Measurements from ENCODE around the gene YY1.
"Not testable (repeated sequence)": the region's sequence is repeated elsewhere in the genome, so short reads cannot be mapped to it uniquely, and the experiment has no call there.

YY1 gene

GRCh38 chr14:100294213-100294962 lies 55.4 kb downstream of the YY1 start:
- DNase-seq (ENCODE audit: insufficient read length, low spot score) (no peak), FAIRE-seq (no peak)

GRCh38 chr14:100294963-100295330 lies 56.0 kb downstream of the YY1 start:
- FAIRE-seq (no peak), DNase-seq (ENCODE audit: insufficient read length, low spot score) (no peak)

GRCh38 chr14:100295376-100296105 lies 56.6 kb downstream of the YY1 start:
- FAIRE-seq, result no peak
- DNase-seq (ENCODE audit: insufficient read length, low spot score), result no peak

GRCh38 chr14:100296106-100296651 lies 57.2 kb downstream of the YY1 start:
- DNase-seq (ENCODE audit: insufficient read length, low spot score) (no peak), FAIRE-seq (no peak)

- not testable (repeated sequence) for FAIRE-seq; DNase-seq (ENCODE audit: insufficient read length, low spot score)
Measured at GRCh38 chr14:100296729-100297128, 57.8 kb downstream of the YY1 start.

- FAIRE-seq (no peak), DNase-seq (ENCODE audit: insufficient read length, low spot score) (peak; percentile 88)
Measured at GRCh38 chr14:100297320-100298300, 58.7 kb downstream of the YY1 start.

- FAIRE-seq (no peak), DNase-seq (ENCODE audit: insufficient read length, low spot score) (no peak)
Measured at GRCh38 chr14:100298551-100299237, 59.8 kb downstream of the YY1 start.

GRCh38 chr14:100299238-100299560 lies 60.3 kb downstream of the YY1 start:
- no peak for DNase-seq (ENCODE audit: insufficient read length, low spot score)

GRCh38 chr14:100302616-100303015 lies 63.7 kb downstream of the YY1 start:
- DNase-seq (ENCODE audit: insufficient read length, low spot score), result no peak
- no peak for FAIRE-seq

More at GRCh38 chr14:100299238-100299560, 60.3 kb downstream of the YY1 start:
- no peak for FAIRE-seq

- no peak for FAIRE-seq
- no peak for DNase-seq (ENCODE audit: insufficient read length, low spot score)
Measured at GRCh38 chr14:100303179-100303578, 64.2 kb downstream of the YY1 start.

GRCh38 chr14:100303925-100304324 lies 65.0 kb downstream of the YY1 start:
- FAIRE-seq (no peak), DNase-seq (ENCODE audit: insufficient read length, low spot score) (no peak)

GRCh38 chr14:100304825-100305323 lies 65.9 kb downstream of the YY1 start:
- FAIRE-seq, result peak; percentile 8
- DNase-seq (ENCODE audit: insufficient read length, low spot score), result no peak

- FAIRE-seq (no peak), DNase-seq (ENCODE audit: insufficient read length, low spot score) (no peak)
Measured at GRCh38 chr14:100305324-100306100, 66.6 kb downstream of the YY1 start.

GRCh38 chr14:100306101-100306997 lies 67.4 kb downstream of the YY1 start, which contains the start of gene SLC25A29:
Gene SLC25A29 (minus strand): TSS chr14:100306444. CDS start chr14:100306232, 212 bp downstream.
- FAIRE-seq (peak; percentile 74), DNase-seq (ENCODE audit: insufficient read length, low spot score) (peak; percentile 96)

GRCh38 chr14:100306998-100307765 lies 68.2 kb downstream of the YY1 start:
- no peak for DNase-seq (ENCODE audit: insufficient read length, low spot score)
- no peak for FAIRE-seq

- FAIRE-seq, result no peak
- no peak for DNase-seq (ENCODE audit: insufficient read length, low spot score)
Measured at GRCh38 chr14:100307766-100308426, 69.0 kb downstream of the YY1 start.

- not testable (repeated sequence) for DNase-seq (ENCODE audit: insufficient read length, low spot score); FAIRE-seq
Measured at GRCh38 chr14:100308427-100308792, 69.5 kb downstream of the YY1 start.

Measured in GM19239 (cell line).